ENCODE data around the gene SPAG17.

GRCh38 chr1:118104951-118105350, 80.1 kb downstream of the SPAG17 start:
- no peak for TF ChIP-seq CTCF (IDR thresholded peaks at IDR 0.05)
- no peak for TF ChIP-seq POLR2A (IDR thresholded peaks at IDR 0.05)

All from body of pancreas (tissue), 4 donors.